ENCODE data around the gene COP1. TPM values are rescaled to one million over a fixed set of nuclear protein-coding genes. Genes with fewer than 3 reads are reported as not detected.

The COP1 gene
- polyA plus RNA-seq, 2 of the 4 experiments (the other 2 are of a cell fraction) = 21.9 to 42.0 TPM

- H3K27ac ChIP-seq = no peak overlapping the region
- CTCF ChIA-PET = no interaction called here
- H3K9me3 ChIP-seq = no peaks in the 10 kb centered on the region
- H3K4me2 ChIP-seq = no peak overlapping the region
- H3K4me3 ChIP-seq = no peak overlapping the region
- peaks cover 6% of the 10 kb centered on the region; the same call in 1 of the 3 replicates for H3K4me1 ChIP-seq
- no peak for TF ChIP-seq GATA3 (IDR thresholded peaks at IDR 0.05; ENCODE audit: borderline replicate concordance)
- TF ChIP-seq EP300 (IDR thresholded peaks at IDR 0.05) = no peak
- TF ChIP-seq CHD2 (IDR thresholded peaks at IDR 0.05; ENCODE audit: low read length, partially characterized antibody) = no peak
- no peak for TF ChIP-seq CHD4 (IDR thresholded peaks at IDR 0.05; ENCODE audit: borderline replicate concordance)
- TF ChIP-seq HES2 (IDR thresholded peaks at IDR 0.05) = no peak
- POLR2A ChIA-PET = no interaction called here
- no peak for ATAC-seq
- peak; percentile 59 for FAIRE-seq
- no peak for DNase-seq (ENCODE audit: low read depth in 1 of 2, low spot score in 1 of 2)
Observed at GRCh38 chr1:176049582-176049981, 157.5 kb downstream of the COP1 start.

- Histone ChIP-seq H3K4me2 (no peak overlapping the region), H3K9me3 (no peaks in the 10 kb centered on the region), H3K27ac (no peak overlapping the region), H3K4me1 (peaks cover under 1% of the 10 kb centered on the region; the same call in 1 of the 3 replicates), H3K4me3 (no peak overlapping the region)
- ATAC-seq (no peak), DNase-seq (ENCODE audit: low read depth in 1 of 2, low spot score in 1 of 2) (no peak), FAIRE-seq (no peak)
- ChIA-PET CTCF (no interaction called here), POLR2A (no interaction called here)
- TF ChIP-seq CBX8 (IDR thresholded peaks at IDR 0.05) (no peak), RAD21 (conservative IDR thresholded peaks at IDR 0.05 in 1 of 2, IDR thresholded peaks at IDR 0.05 in 1 of 2) (no peak), CEBPB (IDR thresholded peaks at IDR 0.05) (no peak)
- 93% methylated on average over 3 of the region's 3 CpGs for WGBS (ENCODE audit: missing lambda C conversion rate)
Observed at GRCh38 chr1:176046926-176047325, 160.2 kb downstream of the COP1 start.

- Histone ChIP-seq H3K27ac (no peak overlapping the region), H3K4me1 (no peaks in the 10 kb centered on the region), H3K4me2 (no peak overlapping the region), H3K4me3 (no peak overlapping the region), H3K9me3 (no peaks in the 10 kb centered on the region)
- ChIA-PET POLR2A (no interaction called here), CTCF (no interaction called here)
- DNase-seq (ENCODE audit: low read depth in 1 of 2, low spot score in 1 of 2) = no peak
- TF ChIP-seq BCL3 (IDR thresholded peaks at IDR 0.05) (no peak), CBX2 (IDR thresholded peaks at IDR 0.05; ENCODE audit: borderline replicate concordance, low read depth) (no peak), POLR2A (IDR thresholded peaks at IDR 0.05; ENCODE audit: low read length) (no peak)
- ATAC-seq = no peak
- FAIRE-seq = no peak
Observed at GRCh38 chr1:176043537-176043936, 163.5 kb downstream of the COP1 start.

GRCh38 chr1:176033881-176034280, 173.2 kb downstream of the COP1 start:
- DNase-seq (ENCODE audit: low read depth in 1 of 2, low spot score in 1 of 2) = no peak
- Histone ChIP-seq H3K4me1 (peaks cover 14% of the 10 kb centered on the region), H3K4me2 (peak overlapping the region; percentile 52), H3K4me3 (no peak overlapping the region), H3K27ac (no peak overlapping the region), H3K9me3 (no peaks in the 10 kb centered on the region)
- no peak for ATAC-seq
- no peak for FAIRE-seq
- WGBS (ENCODE audit: missing lambda C conversion rate) = 39% methylated on average over 2 of the region's 2 CpGs
- ChIA-PET POLR2A (no interaction called here), CTCF (no interaction called here)
- TF ChIP-seq JUN (IDR thresholded peaks at IDR 0.05) = no peak
- no peak for TF ChIP-seq BHLHE40 (IDR thresholded peaks at IDR 0.05; ENCODE audit: low read depth, low read length)
- TF ChIP-seq RFX5 (IDR thresholded peaks at IDR 0.05) = no peak
- no peak for TF ChIP-seq SREBF2 (IDR thresholded peaks at IDR 0.05)

GRCh38 chr1:176033474-176033873, 173.6 kb downstream of the COP1 start:
- FAIRE-seq (no peak), ATAC-seq (no peak)
- H3K27ac ChIP-seq = no peak overlapping the region

More at GRCh38 chr1:176033474-176033873, 173.6 kb downstream of the COP1 start:
- 58% methylated on average over 1 of the region's 1 CpG for WGBS (ENCODE audit: missing lambda C conversion rate)
- CTCF ChIA-PET = no interaction called here
- no peak for DNase-seq (ENCODE audit: low read depth in 1 of 2, low spot score in 1 of 2)
- H3K9me3 ChIP-seq = no peaks in the 10 kb centered on the region
- POLR2A ChIA-PET = no interaction called here
- peak overlapping the region; percentile 52; the same call in 2 of the 3 replicates for H3K4me2 ChIP-seq
- peaks cover 14% of the 10 kb centered on the region for H3K4me1 ChIP-seq
- no peak overlapping the region for H3K4me3 ChIP-seq
- TF ChIP-seq E2F6 (IDR thresholded peaks at IDR 0.05; ENCODE audit: borderline replicate concordance, low read depth) (no peak), CBX2 (IDR thresholded peaks at IDR 0.05; ENCODE audit: borderline replicate concordance, low read depth) (no peak), ELK1 (IDR thresholded peaks at IDR 0.05; ENCODE audit: low read depth, low read length) (no peak), NFE2L2 (conservative IDR thresholded peaks at IDR 0.05; ENCODE audit: low read length) (no peak), USF2 (IDR thresholded peaks at IDR 0.05) (no peak), RNF2 (IDR thresholded peaks at IDR 0.05; ENCODE audit: borderline replicate concordance, low read depth) (no peak), HOXB13 (CRISPR knock-in tag; IDR thresholded peaks at IDR 0.05; ENCODE audit: low read depth) (no peak), KDM1A (IDR thresholded peaks at IDR 0.05; ENCODE audit: low read depth) (no peak)

Measured in A549 (cell line).